ENCODE data around the gene WDR93. TPM values are rescaled to one million over a fixed set of nuclear protein-coding genes. Genes with fewer than 3 reads are reported as not detected.
"Not testable (repeated sequence)": the region's sequence is repeated elsewhere in the genome, so short reads cannot be mapped to it uniquely, and the experiment has no call there.

The WDR93 gene
- total RNA-seq, 1 experiment from 2014 or later = not detected

DNA sequence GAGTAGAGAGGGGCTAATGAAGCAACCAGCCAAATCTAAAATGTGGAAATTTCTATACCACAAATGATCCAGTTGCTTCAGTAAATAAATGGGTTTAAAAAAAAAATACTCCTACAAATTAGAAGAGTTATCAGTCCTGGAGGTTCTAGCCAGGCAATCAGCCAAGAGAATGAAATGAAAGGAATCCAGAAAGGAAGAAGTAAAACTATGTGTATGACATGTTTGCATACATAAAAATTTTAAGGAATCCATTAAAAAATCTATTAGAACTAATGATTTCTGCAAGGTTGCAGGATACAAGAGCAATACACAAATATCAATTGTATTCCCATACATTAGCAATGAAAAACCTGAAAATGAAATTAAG is 95.1 kb downstream of the WDR93 start:
- DNase-seq (ENCODE audit: low spot score) = no peak
- Histone ChIP-seq H3K4me1 (ENCODE audit: insufficient read depth, low read length, poor library complexity, severe bottlenecking) (no peaks in the 10 kb centered on the region), H3K27me3 (replicated peaks; ENCODE audit: insufficient read depth, low read depth, low read length, poor library complexity) (no peaks in the 10 kb centered on the region), H3K36me3 (ENCODE audit: insufficient read depth, low read length, poor library complexity, severe bottlenecking) (no peaks in the 10 kb centered on the region), H3K9me3 (ENCODE audit: low read depth, low read length, poor library complexity, severe bottlenecking) (no peaks in the 10 kb centered on the region), H3K27ac (ENCODE audit: low read depth, low read length, poor library complexity, severe bottlenecking) (no peak overlapping the region), H3K4me3 (ENCODE audit: low read depth, low read length, poor library complexity, severe bottlenecking) (no peak overlapping the region)
- ChIA-PET POLR2A (ENCODE audit: low non-redundant PET) (no interaction called here), CTCF (interaction anchor here (0.7 kb wide), 1 partner anchor 17 kb away, joined by 5 read pairs; no protein-coding TSS in a partner anchor)
- intact Hi-C loops (cut with micrococcal nuclease; ENCODE audit: unreplicated experiment) = no loop called here
- BruUV-seq (replicated peaks) = no TSS peak
- no peak for TF ChIP-seq EZH2 (IDR thresholded peaks at IDR 0.05; ENCODE audit: borderline replicate concordance, low read depth, low read length, poor library complexity, severe bottlenecking)
- TF ChIP-seq, protein P1, sequence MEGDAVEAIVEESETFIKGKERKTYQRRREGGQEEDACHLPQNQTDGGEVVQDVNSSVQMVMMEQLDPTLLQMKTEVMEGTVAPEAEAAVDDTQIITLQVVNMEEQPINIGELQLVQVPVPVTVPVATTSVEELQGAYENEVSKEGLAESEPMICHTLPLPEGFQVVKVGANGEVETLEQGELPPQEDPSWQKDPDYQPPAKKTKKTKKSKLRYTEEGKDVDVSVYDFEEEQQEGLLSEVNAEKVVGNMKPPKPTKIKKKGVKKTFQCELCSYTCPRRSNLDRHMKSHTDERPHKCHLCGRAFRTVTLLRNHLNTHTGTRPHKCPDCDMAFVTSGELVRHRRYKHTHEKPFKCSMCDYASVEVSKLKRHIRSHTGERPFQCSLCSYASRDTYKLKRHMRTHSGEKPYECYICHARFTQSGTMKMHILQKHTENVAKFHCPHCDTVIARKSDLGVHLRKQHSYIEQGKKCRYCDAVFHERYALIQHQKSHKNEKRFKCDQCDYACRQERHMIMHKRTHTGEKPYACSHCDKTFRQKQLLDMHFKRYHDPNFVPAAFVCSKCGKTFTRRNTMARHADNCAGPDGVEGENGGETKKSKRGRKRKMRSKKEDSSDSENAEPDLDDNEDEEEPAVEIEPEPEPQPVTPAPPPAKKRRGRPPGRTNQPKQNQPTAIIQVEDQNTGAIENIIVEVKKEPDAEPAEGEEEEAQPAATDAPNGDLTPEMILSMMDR (conservative IDR thresholded peaks at IDR 0.05; ENCODE audit: low read depth, low read length) = no peak

DNA sequence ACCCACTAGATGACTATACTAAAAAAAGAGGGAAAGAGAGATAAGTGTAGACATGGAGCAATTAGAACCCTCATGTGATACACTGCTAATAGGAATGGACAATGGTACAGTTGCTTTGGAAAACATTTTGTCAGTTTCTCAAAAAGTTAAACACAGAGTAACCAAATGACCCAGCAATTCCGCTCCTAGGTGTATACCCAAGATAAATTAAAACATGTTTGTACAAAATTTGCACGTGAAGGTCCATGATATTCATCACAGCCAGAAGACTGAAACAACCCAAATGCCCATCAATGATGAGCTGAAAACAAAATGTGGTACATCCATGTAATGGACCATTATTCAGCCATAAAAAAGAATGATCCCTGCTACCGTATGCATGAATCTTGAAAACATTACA is 97.3 kb downstream of the WDR93 start:
- no peaks in the 10 kb centered on the region for H3K36me3 ChIP-seq (ENCODE audit: insufficient read depth, low read length, poor library complexity, severe bottlenecking)
- H3K27ac ChIP-seq (ENCODE audit: low read depth, low read length, poor library complexity, severe bottlenecking) = no peak overlapping the region
- no peaks in the 10 kb centered on the region for H3K4me1 ChIP-seq (ENCODE audit: insufficient read depth, low read length, poor library complexity, severe bottlenecking)
- no peak for TF ChIP-seq EZH2 (IDR thresholded peaks at IDR 0.05; ENCODE audit: borderline replicate concordance, low read depth, low read length, poor library complexity, severe bottlenecking)
- H3K27me3 ChIP-seq (replicated peaks; ENCODE audit: insufficient read depth, low read depth, low read length, poor library complexity) = no peaks in the 10 kb centered on the region
- ChIA-PET CTCF (no interaction called here), POLR2A (ENCODE audit: low non-redundant PET) (no interaction called here)
- H3K9me3 ChIP-seq (ENCODE audit: low read depth, low read length, poor library complexity, severe bottlenecking) = no peaks in the 10 kb centered on the region
- DNase-seq (ENCODE audit: low spot score) = no peak
- no TSS peak for BruUV-seq (replicated peaks)
- intact Hi-C loops (cut with micrococcal nuclease; ENCODE audit: unreplicated experiment) = no loop called here
- no peak overlapping the region for H3K4me3 ChIP-seq (ENCODE audit: low read depth, low read length, poor library complexity, severe bottlenecking)

DNA sequence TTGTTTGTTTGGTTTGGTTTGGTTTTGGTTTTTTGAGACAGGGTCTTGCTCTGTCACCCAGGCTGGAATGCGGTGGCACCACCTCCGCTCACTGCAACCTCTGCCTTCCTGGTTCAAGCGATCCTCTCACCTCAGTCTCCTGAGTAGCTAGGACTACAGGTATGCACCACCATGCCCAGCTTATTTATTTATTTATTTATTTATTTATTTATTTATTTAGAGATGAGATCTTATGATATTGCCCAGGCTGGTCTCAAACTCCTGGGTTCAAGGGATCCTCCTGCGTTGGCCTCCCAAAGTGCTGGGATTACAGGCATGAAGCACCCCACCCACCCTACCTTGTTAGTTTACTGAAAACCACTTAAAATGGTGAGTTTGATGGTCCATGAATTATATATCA is 98.0 kb downstream of the WDR93 start:
- BruUV-seq (replicated peaks) = not testable (repeated sequence)

DNA sequence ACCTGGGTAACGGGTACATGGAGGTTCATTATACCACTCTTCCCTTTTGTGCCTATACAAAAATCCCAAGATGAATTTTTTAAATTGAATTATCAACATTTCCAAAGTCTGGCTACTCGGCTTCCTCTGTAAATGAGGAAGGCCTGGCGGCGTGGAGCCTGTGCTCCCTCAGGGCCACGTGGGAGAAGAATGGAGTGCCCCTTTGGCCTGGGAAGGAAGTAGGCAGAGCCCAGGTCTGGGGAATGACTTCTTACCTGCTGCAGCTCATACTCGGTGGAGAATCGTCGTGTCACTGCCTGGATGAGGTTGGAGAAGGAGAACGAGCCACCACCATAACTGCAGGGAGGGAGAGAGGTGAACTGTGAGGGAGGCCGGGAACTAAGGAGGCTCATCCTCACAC is 99.6 kb downstream of the WDR93 start:
- no peak for DNase-seq (ENCODE audit: low spot score)
- H3K4me1 ChIP-seq (ENCODE audit: insufficient read depth, low read length, poor library complexity, severe bottlenecking) = no peaks in the 10 kb centered on the region
- TF ChIP-seq EZH2 (IDR thresholded peaks at IDR 0.05; ENCODE audit: borderline replicate concordance, low read depth, low read length, poor library complexity, severe bottlenecking) = no peak
- TF ChIP-seq, protein P1 (conservative IDR thresholded peaks at IDR 0.05; ENCODE audit: low read depth, low read length) = no peak
- H3K9me3 ChIP-seq (ENCODE audit: low read depth, low read length, poor library complexity, severe bottlenecking) = no peaks in the 10 kb centered on the region
- no peak overlapping the region for H3K27ac ChIP-seq (ENCODE audit: low read depth, low read length, poor library complexity, severe bottlenecking)
- no peaks in the 10 kb centered on the region for H3K27me3 ChIP-seq (replicated peaks; ENCODE audit: insufficient read depth, low read depth, low read length, poor library complexity)
- CTCF ChIA-PET = no interaction called here
- no peaks in the 10 kb centered on the region for H3K36me3 ChIP-seq (ENCODE audit: insufficient read depth, low read length, poor library complexity, severe bottlenecking)
- POLR2A ChIA-PET (ENCODE audit: low non-redundant PET) = no interaction called here
- no TSS peak for BruUV-seq (replicated peaks)
- intact Hi-C loops (cut with micrococcal nuclease; ENCODE audit: unreplicated experiment) = no loop called here
- H3K4me3 ChIP-seq (ENCODE audit: low read depth, low read length, poor library complexity, severe bottlenecking) = no peak overlapping the region

More for the DNA sequence above, 98.0 kb downstream of the WDR93 start:
- H3K27ac ChIP-seq (ENCODE audit: low read depth, low read length, poor library complexity, severe bottlenecking); H3K4me3 ChIP-seq (ENCODE audit: low read depth, low read length, poor library complexity, severe bottlenecking); DNase-seq (ENCODE audit: low spot score); POLR2A ChIA-PET (ENCODE audit: low non-redundant PET); H3K4me1 ChIP-seq (ENCODE audit: insufficient read depth, low read length, poor library complexity, severe bottlenecking); H3K27me3 ChIP-seq (replicated peaks; ENCODE audit: insufficient read depth, low read depth, low read length, poor library complexity); H3K9me3 ChIP-seq (ENCODE audit: low read depth, low read length, poor library complexity, severe bottlenecking); H3K36me3 ChIP-seq (ENCODE audit: insufficient read depth, low read length, poor library complexity, severe bottlenecking); CTCF ChIA-PET; intact Hi-C loops (cut with micrococcal nuclease; ENCODE audit: unreplicated experiment): not testable (repeated sequence)
